BE2C (cell line): ENCODE results near the gene TNFRSF8.

Experiments used
- DNase-seq: peaks from one replicate; pipeline ENCODE4 v3.0.0-alpha.2; 2020
- H3K27me3 ChIP-seq: fragments of 250-450 bp; sonication (Bioruptor Pico); 2 replicates; pipeline ENCODE4 v1.5.1; 2020; ENCODE audit warnings: mild to moderate bottlenecking
- H3K36me3 ChIP-seq: fragments of 250-450 bp; sonication (Bioruptor Pico); 2 replicates; pipeline ENCODE4 v1.5.1; 2020; ENCODE audit warnings: mild to moderate bottlenecking
- H3K4me1 ChIP-seq: fragments of 250-450 bp; sonication (Bioruptor Pico); 2 replicates; pipeline ENCODE4 v1.5.1; 2020
- H3K4me3 ChIP-seq: 2 replicates; pipeline ENCODE4 v1.5.1; 2011; ENCODE audit warnings: low read depth, low read length
- H3K9me3 ChIP-seq: fragments of 250-450 bp; sonication (Bioruptor Pico); 2 replicates; pipeline ENCODE4 v1.5.1; 2020
- CTCF ChIP-seq: IDR thresholded peaks from 2 replicates; pipeline ENCODE4 v1.5.1; 2012; ENCODE audit warnings: mild to moderate bottlenecking, low read depth, low read length

Gene TNFRSF8

GRCh38 chr1:12179676-12180075 lies 116.6 kb downstream of the TNFRSF8 start:
- Histone ChIP-seq H3K36me3 (no peaks in the 10 kb centered on the region), H3K4me1 (no peaks in the 10 kb centered on the region), H3K27me3 (no peaks in the 10 kb centered on the region), H3K9me3 (no peaks in the 10 kb centered on the region), H3K4me3 (no peak overlapping the region)
- no peak for DNase-seq
- no peak for TF ChIP-seq CTCF

GRCh38 chr1:12180315-12180714 lies 117.2 kb downstream of the TNFRSF8 start:
- Histone ChIP-seq H3K9me3 (no peaks in the 10 kb centered on the region), H3K27me3 (no peaks in the 10 kb centered on the region), H3K4me3 (no peak overlapping the region), H3K4me1 (no peaks in the 10 kb centered on the region), H3K36me3 (no peaks in the 10 kb centered on the region)
- DNase-seq, result no peak
- TF ChIP-seq CTCF, result no peak

- no peaks in the 10 kb centered on the region for H3K27me3 ChIP-seq
- no peak overlapping the region for H3K4me3 ChIP-seq
- no peaks in the 10 kb centered on the region for H3K4me1 ChIP-seq
- no peak for DNase-seq
- H3K36me3 ChIP-seq, result no peaks in the 10 kb centered on the region
- TF ChIP-seq CTCF, result no peak
- H3K9me3 ChIP-seq, result no peaks in the 10 kb centered on the region
These were observed 117.8 kb downstream of the TNFRSF8 start for GRCh38 chr1:12180903-12181302.

- Histone ChIP-seq H3K4me1 (no peaks in the 10 kb centered on the region), H3K27me3 (no peaks in the 10 kb centered on the region), H3K36me3 (no peaks in the 10 kb centered on the region), H3K4me3 (no peak overlapping the region), H3K9me3 (no peaks in the 10 kb centered on the region)
- no peak for DNase-seq
- no peak for TF ChIP-seq CTCF
These were observed 118.5 kb downstream of the TNFRSF8 start for GRCh38 chr1:12181568-12181967.

- no peaks in the 10 kb centered on the region for H3K27me3 ChIP-seq
- no peak for DNase-seq
- no peak for TF ChIP-seq CTCF
- H3K9me3 ChIP-seq, result no peaks in the 10 kb centered on the region
- no peak overlapping the region for H3K4me3 ChIP-seq
- no peaks in the 10 kb centered on the region for H3K4me1 ChIP-seq
- H3K36me3 ChIP-seq, result no peaks in the 10 kb centered on the region
These were observed 119.4 kb downstream of the TNFRSF8 start for GRCh38 chr1:12182410-12182984.

- Histone ChIP-seq H3K36me3 (no peaks in the 10 kb centered on the region), H3K4me3 (no peak overlapping the region), H3K27me3 (no peaks in the 10 kb centered on the region), H3K4me1 (no peaks in the 10 kb centered on the region), H3K9me3 (no peaks in the 10 kb centered on the region)
- no peak for TF ChIP-seq CTCF
- DNase-seq, result no peak
These were observed 120.1 kb downstream of the TNFRSF8 start for GRCh38 chr1:12183095-12183794.
